SK-N-MC (cell line): Measurements from ENCODE around the gene TMEM86A.

Experiments used
- EZH2 ChIP-seq: fragments of 200-600 bp; sonication (generic); IDR thresholded peaks from one replicate; pipeline ENCODE4 v1.6.1; 2017; ENCODE audit warnings: antibody characterized with exemption
- POLR2AphosphoS5 ChIP-seq: IDR thresholded peaks from 2 replicates; pipeline ENCODE4 v1.6.1; 2012; ENCODE audit warnings: mild to moderate bottlenecking, low read depth, low read length, borderline replicate concordance

DNA sequence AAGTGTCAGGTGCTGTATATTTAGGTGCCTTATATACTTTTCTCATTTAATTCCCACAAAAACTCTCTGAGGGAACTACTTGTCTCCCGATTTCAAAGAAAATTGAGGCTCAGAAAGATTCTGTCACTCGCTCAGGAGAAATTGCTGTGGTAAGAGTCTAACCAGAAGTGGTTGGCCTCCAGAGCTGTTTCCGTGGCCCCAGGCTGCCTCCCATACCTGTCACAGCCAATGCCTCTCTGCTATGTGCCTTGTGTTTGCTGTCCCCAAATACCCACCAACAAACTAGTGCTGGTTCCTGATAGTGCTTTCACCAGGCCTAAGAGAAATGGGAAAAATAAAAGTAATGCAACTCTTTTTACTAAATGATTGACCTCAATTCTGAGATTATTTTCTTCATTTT, 21.0 kb upstream of the TMEM86A start:
- no peak for TF ChIP-seq EZH2
- TF ChIP-seq POLR2AphosphoS5 = no peak
